ENCODE measurements around the gene COX6A2. TPM values are rescaled to one million over a fixed set of nuclear protein-coding genes. Genes with fewer than 3 reads are reported as not detected.

Gene COX6A2
- total and polyA plus RNA-seq, 4 donors: 0.84 to 36.7 (median 8.0) TPM; not detected in 1

- Histone ChIP-seq H3K27ac (ENCODE audit: low read depth in 1 of 2, low read length in 2 of 2) (no peak overlapping the region), H3K9me3 (ENCODE audit: control insufficient read depth in 4 of 4, low read length in 3 of 4) (no peaks in the 10 kb centered on the region), H3K27me3 (ENCODE audit: control insufficient read depth in 4 of 4, insufficient read depth in 4 of 4, low read length in 3 of 4) (no peaks in the 10 kb centered on the region), H3K36me3 (ENCODE audit: control insufficient read depth in 4 of 4, insufficient read depth in 3 of 4, low read depth in 1 of 4, low read length in 3 of 4) (no peaks in the 10 kb centered on the region), H3K4me1 (ENCODE audit: control insufficient read depth in 4 of 4, insufficient read depth in 4 of 4, low read length in 3 of 4) (peaks cover 8 to 36% (median 24%) of the 10 kb centered on the region in 4 donors), H3K4me3 (ENCODE audit: low read depth in 1 of 3, low read length in 3 of 3) (no peak overlapping the region), H3K9ac (ENCODE audit: low read depth in 1 of 2, low read length in 2 of 2) (no peak overlapping the region)
- TF ChIP-seq GABPA (IDR thresholded peaks at IDR 0.05 in 1 of 2, conservative IDR thresholded peaks at IDR 0.05 in 1 of 2): no peak
- no peak for TF ChIP-seq MAX (IDR thresholded peaks at IDR 0.05)
- TF ChIP-seq CTCF (IDR thresholded peaks at IDR 0.05; ENCODE audit: low read depth, low read length, missing input control): no peak
- no peak for TF ChIP-seq SP1 (IDR thresholded peaks at IDR 0.05)
- no peak for TF ChIP-seq TAF1 (conservative IDR thresholded peaks at IDR 0.05)
- no peak for TF ChIP-seq FOXA2 (IDR thresholded peaks at IDR 0.05)
- TF ChIP-seq RAD21 (IDR thresholded peaks at IDR 0.05): no peak
- TF ChIP-seq RXRA (IDR thresholded peaks at IDR 0.05): no peak
- WGBS: 81% methylated on average over 17 of the region's 17 CpGs
- no peak for DNase-seq (ENCODE audit: low spot score)
Measured at GRCh38 chr16:31473264-31473984, 45.3 kb upstream of the COX6A2 start.

- H3K36me3 ChIP-seq (ENCODE audit: control insufficient read depth in 4 of 4, insufficient read depth in 3 of 4, low read depth in 1 of 4, low read length in 3 of 4): no peaks in the 10 kb centered on the region
- WGBS: 35% methylated on average over 20 of the region's 20 CpGs
- TF ChIP-seq FOXA2 (IDR thresholded peaks at IDR 0.05): no peak
- peak; percentile 71 to 77 for TF ChIP-seq RAD21 (IDR thresholded peaks at IDR 0.05)
- TF ChIP-seq ZBTB33 (IDR thresholded peaks at IDR 0.05): no peak
- TF ChIP-seq RXRA (IDR thresholded peaks at IDR 0.05): no peak
- TF ChIP-seq NR2F2 (IDR thresholded peaks at IDR 0.05): no peak
- TF ChIP-seq MAX (IDR thresholded peaks at IDR 0.05): no peak
- TF ChIP-seq GABPA (IDR thresholded peaks at IDR 0.05 in 1 of 2, conservative IDR thresholded peaks at IDR 0.05 in 1 of 2): no peak
- TF ChIP-seq YY1 (IDR thresholded peaks at IDR 0.05): no peak
- no peak for TF ChIP-seq HNF4A (conservative IDR thresholded peaks at IDR 0.05)
- TF ChIP-seq REST (IDR thresholded peaks at IDR 0.05): no peak
- no peak for TF ChIP-seq ATF3 (IDR thresholded peaks at IDR 0.05)
- TF ChIP-seq FOXA1 (IDR thresholded peaks at IDR 0.05): no peak
- TF ChIP-seq HNF4G (IDR thresholded peaks at IDR 0.05): no peak
- no peak for TF ChIP-seq EGR1 (IDR thresholded peaks at IDR 0.05; ENCODE audit: low read depth in 2 of 2)
- TF ChIP-seq CTCF (IDR thresholded peaks at IDR 0.05; ENCODE audit: low read depth, low read length, missing input control): peak; percentile 68
- TF ChIP-seq TAF1 (conservative IDR thresholded peaks at IDR 0.05): no peak
- TF ChIP-seq JUND (IDR thresholded peaks at IDR 0.05): no peak
- TF ChIP-seq SP1 (IDR thresholded peaks at IDR 0.05): peak; percentile 52
- H3K27me3 ChIP-seq (ENCODE audit: control insufficient read depth in 4 of 4, insufficient read depth in 4 of 4, low read length in 3 of 4): no peaks in the 10 kb centered on the region
- H3K4me3 ChIP-seq (ENCODE audit: low read depth in 1 of 3, low read length in 3 of 3): peak overlapping the region in 2 of 3 donors; percentile 17 to 57
- peak; percentile 92 for DNase-seq (ENCODE audit: low spot score)
- H3K9ac ChIP-seq (ENCODE audit: low read depth in 1 of 2, low read length in 2 of 2): no peak overlapping the region
- peaks cover 5 to 29% (median 18%) of the 10 kb centered on the region in 4 donors for H3K4me1 ChIP-seq (ENCODE audit: control insufficient read depth in 4 of 4, insufficient read depth in 4 of 4, low read length in 3 of 4)
- H3K27ac ChIP-seq (ENCODE audit: low read depth in 1 of 2, low read length in 2 of 2): peak overlapping the region; percentile 61 to 82
- no peaks in the 10 kb centered on the region for H3K9me3 ChIP-seq (ENCODE audit: control insufficient read depth in 4 of 4, low read length in 3 of 4)
Measured at GRCh38 chr16:31472709-31473203, 44.6 kb upstream of the COX6A2 start.

Data from liver (tissue), 9 donors.